ENCODE results near the gene SH3PXD2A. TPM values are rescaled to one million over a fixed set of nuclear protein-coding genes. Genes with fewer than 3 reads are reported as not detected.

The SH3PXD2A gene
- total and polyA plus RNA-seq, 2 donors (not counting 1 experiment from before 2014, with no cell fraction given) = 3.2 to 33.5 TPM

DNA sequence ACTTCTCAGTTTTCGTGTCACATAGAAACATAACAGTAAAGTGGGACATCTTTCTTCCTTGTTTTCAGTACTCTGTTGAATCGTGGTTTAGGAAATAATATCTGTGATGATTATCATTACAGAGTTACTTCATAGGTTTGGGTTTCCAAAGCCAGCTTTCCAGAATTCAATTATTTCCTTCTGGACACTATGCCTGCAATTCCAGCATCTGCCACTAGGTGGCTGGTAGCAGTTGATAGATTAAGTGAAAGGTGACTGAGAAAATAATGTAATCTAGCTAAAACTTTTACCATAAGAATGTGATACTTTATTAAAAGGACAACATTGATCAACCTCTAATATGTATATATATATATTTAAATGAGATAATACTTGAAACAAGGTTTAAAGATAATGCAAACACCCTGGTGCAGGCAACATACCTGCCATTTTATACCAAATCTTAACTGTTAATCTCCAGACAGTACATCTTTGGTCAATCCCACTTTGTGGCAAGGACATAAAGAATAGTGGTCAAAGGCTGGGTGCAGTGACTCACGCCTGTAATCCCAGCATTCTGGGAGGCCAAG lies 102.6 kb downstream of the SH3PXD2A start:
- ATAC-seq (ENCODE audit: low read depth) (no peak), DNase-seq (no peak)
- intact Hi-C loops (cut with micrococcal nuclease) = no loop called here
- CTCF ChIA-PET = interaction anchor here (0.7 kb wide), 1 partner anchor 62 kb away, joined by 3 read pairs; no protein-coding TSS in a partner anchor
- no peak overlapping the region for H3K27ac ChIP-seq (ENCODE audit: low read length in 2 of 2)
- Mint-ChIP-seq H3K4me1 (peaks cover 4% of the 10 kb centered on the region), H3K27ac (no peak overlapping the region), H3K4me3 (no peak overlapping the region), H3K27me3 (peaks cover 31% of the 10 kb centered on the region), H3K9me3 (ENCODE audit: insufficient read depth) (peaks cover 9% of the 10 kb centered on the region)
- peaks cover 0 to 10% (median 9%) of the 10 kb centered on the region in 3 donors for H3K9me3 ChIP-seq (ENCODE audit: control extremely low read depth in 1 of 3, control insufficient read depth in 2 of 3, insufficient read depth in 1 of 3, low read length in 2 of 3)
- peaks cover 4 to 6% of the 10 kb centered on the region in 2 donors for H3K4me1 ChIP-seq (ENCODE audit: control insufficient read depth in 2 of 2, insufficient read depth in 2 of 2, low read length in 2 of 2)
- POLR2A ChIA-PET = interaction anchor here (0.7 kb wide), 2 partner anchors 14 to 116 kb away, joined by 5 to 7 read pairs; no protein-coding TSS in a partner anchor
- no peak overlapping the region for H3K4me2 ChIP-seq (replicated peaks; ENCODE audit: low read depth, low read length, poor library complexity, severe bottlenecking)
- TF ChIP-seq, protein P1, sequence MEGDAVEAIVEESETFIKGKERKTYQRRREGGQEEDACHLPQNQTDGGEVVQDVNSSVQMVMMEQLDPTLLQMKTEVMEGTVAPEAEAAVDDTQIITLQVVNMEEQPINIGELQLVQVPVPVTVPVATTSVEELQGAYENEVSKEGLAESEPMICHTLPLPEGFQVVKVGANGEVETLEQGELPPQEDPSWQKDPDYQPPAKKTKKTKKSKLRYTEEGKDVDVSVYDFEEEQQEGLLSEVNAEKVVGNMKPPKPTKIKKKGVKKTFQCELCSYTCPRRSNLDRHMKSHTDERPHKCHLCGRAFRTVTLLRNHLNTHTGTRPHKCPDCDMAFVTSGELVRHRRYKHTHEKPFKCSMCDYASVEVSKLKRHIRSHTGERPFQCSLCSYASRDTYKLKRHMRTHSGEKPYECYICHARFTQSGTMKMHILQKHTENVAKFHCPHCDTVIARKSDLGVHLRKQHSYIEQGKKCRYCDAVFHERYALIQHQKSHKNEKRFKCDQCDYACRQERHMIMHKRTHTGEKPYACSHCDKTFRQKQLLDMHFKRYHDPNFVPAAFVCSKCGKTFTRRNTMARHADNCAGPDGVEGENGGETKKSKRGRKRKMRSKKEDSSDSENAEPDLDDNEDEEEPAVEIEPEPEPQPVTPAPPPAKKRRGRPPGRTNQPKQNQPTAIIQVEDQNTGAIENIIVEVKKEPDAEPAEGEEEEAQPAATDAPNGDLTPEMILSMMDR (IDR thresholded peaks at IDR 0.05) = peak; percentile 61
- no peak for TF ChIP-seq EZH2 (IDR thresholded peaks at IDR 0.05; ENCODE audit: borderline replicate concordance, insufficient read depth, low read depth, low read length, poor library complexity, severe bottlenecking)
- H3K36me3 ChIP-seq (replicated peaks in 1 of 2; ENCODE audit: control extremely low read depth in 1 of 2, control insufficient read depth in 1 of 2, extremely low read depth in 1 of 2, insufficient read depth in 2 of 2, low read length in 1 of 2) = no peaks in the 10 kb centered on the region
- no CpG with 5 or more reads among the region's 3 CpGs for WGBS (ENCODE audit: insufficient coverage)
- H3K4me3 ChIP-seq (ENCODE audit: control extremely low read depth in 1 of 5, extremely low read depth in 1 of 5, insufficient read depth in 1 of 5, low read depth in 2 of 5, low read length in 4 of 5) = no peak overlapping the region
- no peaks in the 10 kb centered on the region for H3K79me2 ChIP-seq (ENCODE audit: control insufficient read depth, insufficient read depth, low read length)
- no peak overlapping the region for H3K9ac ChIP-seq (ENCODE audit: low read length)
- H4K20me1 ChIP-seq (ENCODE audit: control insufficient read depth, insufficient read depth, low read length, poor library complexity, severe bottlenecking) = no peaks in the 10 kb centered on the region
- no peak overlapping the region for H2AFZ ChIP-seq (ENCODE audit: insufficient read depth, low read depth, low read length, poor library complexity, severe bottlenecking)
- H3K27me3 ChIP-seq (replicated peaks in 1 of 4; ENCODE audit: control extremely low read depth in 1 of 4, control insufficient read depth in 3 of 4, insufficient read depth in 4 of 4, low read length in 3 of 4) = peaks cover 0 to 7% (median 2%) of the 10 kb centered on the region in 4 experiments

GRCh38 chr10:103751667-103752290 lies 103.6 kb downstream of the SH3PXD2A start:
- Histone ChIP-seq H2AFZ (ENCODE audit: insufficient read depth, low read depth, low read length, poor library complexity, severe bottlenecking) (no peak overlapping the region), H3K27ac (ENCODE audit: low read length in 2 of 2) (no peak overlapping the region), H3K9me3 (ENCODE audit: control extremely low read depth in 1 of 3, control insufficient read depth in 2 of 3, insufficient read depth in 1 of 3, low read length in 2 of 3) (peaks cover 0 to 10% (median 9%) of the 10 kb centered on the region in 3 donors), H3K79me2 (ENCODE audit: control insufficient read depth, insufficient read depth, low read length) (no peaks in the 10 kb centered on the region), H3K4me1 (ENCODE audit: control insufficient read depth in 2 of 2, insufficient read depth in 2 of 2, low read length in 2 of 2) (peaks cover 4 to 6% of the 10 kb centered on the region in 2 donors), H4K20me1 (ENCODE audit: control insufficient read depth, insufficient read depth, low read length, poor library complexity, severe bottlenecking) (no peaks in the 10 kb centered on the region), H3K27me3 (replicated peaks in 1 of 4; ENCODE audit: control extremely low read depth in 1 of 4, control insufficient read depth in 3 of 4, insufficient read depth in 4 of 4, low read length in 3 of 4) (peaks cover 0 to 3% (median 0%) of the 10 kb centered on the region in 4 experiments), H3K4me2 (replicated peaks; ENCODE audit: low read depth, low read length, poor library complexity, severe bottlenecking) (no peak overlapping the region), H3K9ac (ENCODE audit: low read length) (no peak overlapping the region), H3K36me3 (replicated peaks in 1 of 2; ENCODE audit: control extremely low read depth in 1 of 2, control insufficient read depth in 1 of 2, extremely low read depth in 1 of 2, insufficient read depth in 2 of 2, low read length in 1 of 2) (no peaks in the 10 kb centered on the region), H3K4me3 (ENCODE audit: control extremely low read depth in 1 of 5, extremely low read depth in 1 of 5, insufficient read depth in 1 of 5, low read depth in 2 of 5, low read length in 4 of 5) (no peak overlapping the region)
- TF ChIP-seq, protein P1 (IDR thresholded peaks at IDR 0.05) = no peak
- TF ChIP-seq EZH2 (IDR thresholded peaks at IDR 0.05; ENCODE audit: borderline replicate concordance, insufficient read depth, low read depth, low read length, poor library complexity, severe bottlenecking) = no peak
- POLR2A ChIA-PET = no interaction called here
- CTCF ChIA-PET = interaction anchor here (1.0 kb wide), 1 partner anchor 101 kb away, joined by 3 read pairs; no protein-coding TSS in a partner anchor
- intact Hi-C loops (cut with micrococcal nuclease) = no loop called here
- no CpG with 5 or more reads among the region's 7 CpGs for WGBS (ENCODE audit: insufficient coverage)
- Mint-ChIP-seq H3K27ac (no peak overlapping the region), H3K4me1 (peaks cover 4% of the 10 kb centered on the region), H3K9me3 (ENCODE audit: insufficient read depth) (peaks cover 9% of the 10 kb centered on the region), H3K4me3 (no peak overlapping the region), H3K27me3 (peaks cover 24% of the 10 kb centered on the region)
- DNase-seq = no peak
- ATAC-seq (ENCODE audit: low read depth) = no peak
